Progenitor cell of endocrine pancreas (in vitro differentiated cells): Measurements from ENCODE around the gene TEX13D. TPM values are rescaled to one million over a fixed set of nuclear protein-coding genes. Genes with fewer than 3 reads are reported as not detected.

Experiments used
- DNase-seq: peaks from one replicate; pipeline ENCODE4 v3.0.0; 2021; ENCODE audit warnings: low spot score; ENCODE audit not compliant: unreplicated experiment
- H3K27ac Mint-ChIP-seq: 2 replicates; pipeline ENCODE4 v1.8.0; 2021; ENCODE audit warnings: mild to moderate bottlenecking, moderate library complexity, mixed read lengths
- H3K27me3 Mint-ChIP-seq: 2 replicates; pipeline ENCODE4 v1.8.0; 2021; ENCODE audit warnings: mixed read lengths
- H3K36me3 Mint-ChIP-seq: 2 replicates; pipeline ENCODE4 v1.8.0; 2022; ENCODE audit warnings: mixed read lengths; ENCODE audit not compliant: insufficient read depth
- H3K4me1 Mint-ChIP-seq: 2 replicates; pipeline ENCODE4 v1.8.0; 2021; ENCODE audit warnings: low read depth, mixed read lengths
- H3K4me3 Mint-ChIP-seq: 2 replicates; pipeline ENCODE4 v1.8.0; 2021; ENCODE audit warnings: low read depth, mild to moderate bottlenecking, moderate library complexity, mixed read lengths
- H3K9me3 Mint-ChIP-seq: 2 replicates; pipeline ENCODE4 v1.8.0; 2021; ENCODE audit warnings: low read depth, mixed read lengths
- CTCF ChIP-seq: fragments of 200-600 bp; sonication (generic); IDR thresholded peaks from one replicate; pipeline ENCODE4 v1.5.0; 2021; ENCODE audit warnings: antibody characterized with exemption, mild to moderate bottlenecking; ENCODE audit not compliant: unreplicated experiment
- total RNA-seq: library from RNA; stranded (reverse); gene quantifications from 2 replicates; pipeline ENCODE4 v1.2.1, GENCODE V29; 2021

TEX13D gene
- total RNA-seq, 1 donor from 2014 or later, result not detected

DNA sequence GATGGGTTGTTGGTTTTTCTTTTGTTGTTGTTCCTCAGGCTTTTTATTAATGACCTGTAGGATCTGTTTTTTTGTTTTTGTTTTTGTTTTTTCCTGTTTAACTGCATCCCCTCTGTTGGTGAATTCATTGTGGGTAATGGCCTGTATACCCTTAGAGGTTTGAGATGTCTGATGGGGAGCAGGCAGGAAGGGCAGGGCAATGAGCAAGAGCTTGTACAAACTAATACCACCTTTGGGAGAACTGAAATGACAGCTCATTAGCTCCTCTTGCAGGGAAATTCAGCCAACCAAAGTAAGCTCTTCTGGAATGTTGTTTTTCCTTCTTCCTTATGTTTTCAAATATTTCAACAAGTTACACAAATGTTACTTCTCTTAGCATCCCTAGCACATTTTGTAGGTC is 37.3 kb downstream of the TEX13D start:
- no peaks in the 10 kb centered on the region for H3K36me3 Mint-ChIP-seq
- no peak for TF ChIP-seq CTCF
- H3K27ac Mint-ChIP-seq, result no peak overlapping the region
- H3K4me3 Mint-ChIP-seq, result no peak overlapping the region
- H3K9me3 Mint-ChIP-seq, result no peaks in the 10 kb centered on the region
- H3K4me1 Mint-ChIP-seq, result peaks cover 11% of the 10 kb centered on the region
- DNase-seq, result no peak
- no peaks in the 10 kb centered on the region for H3K27me3 Mint-ChIP-seq

- Mint-ChIP-seq H3K27me3 (no peaks in the 10 kb centered on the region), H3K27ac (no peak overlapping the region), H3K4me3 (no peak overlapping the region), H3K9me3 (no peaks in the 10 kb centered on the region), H3K4me1 (peaks cover 13% of the 10 kb centered on the region), H3K36me3 (no peaks in the 10 kb centered on the region)
- DNase-seq, result no peak
- no peak for TF ChIP-seq CTCF
These were observed 40.9 kb downstream of the TEX13D start for GRCh38 chrX:124373348-124373747.

DNA sequence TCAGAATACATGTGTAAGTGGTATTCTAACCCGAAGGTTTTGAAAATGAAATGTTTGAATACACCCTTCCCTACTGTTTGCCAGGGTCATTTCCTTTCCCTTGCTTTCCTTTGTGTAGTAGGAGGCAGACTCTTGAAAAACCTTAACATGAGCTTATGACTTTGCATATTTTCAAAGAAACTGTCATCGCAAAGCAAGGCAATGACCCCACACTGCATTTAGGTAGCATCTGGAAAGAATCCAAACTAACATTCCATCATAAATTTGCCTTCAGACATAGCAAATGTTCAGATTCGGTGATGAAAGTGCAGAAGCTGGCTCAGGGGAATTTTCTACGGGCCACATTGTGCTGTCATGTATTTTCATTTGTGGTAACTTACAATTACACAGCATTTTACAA is 46.2 kb downstream of the TEX13D start:
- H3K4me3 Mint-ChIP-seq, result no peak overlapping the region
- no peaks in the 10 kb centered on the region for H3K9me3 Mint-ChIP-seq
- H3K36me3 Mint-ChIP-seq, result no peaks in the 10 kb centered on the region
- TF ChIP-seq CTCF, result no peak
- no peak for DNase-seq
- H3K4me1 Mint-ChIP-seq, result peaks cover 5% of the 10 kb centered on the region
- no peak overlapping the region for H3K27ac Mint-ChIP-seq
- no peaks in the 10 kb centered on the region for H3K27me3 Mint-ChIP-seq

- Mint-ChIP-seq H3K27ac (no peak overlapping the region), H3K36me3 (no peaks in the 10 kb centered on the region), H3K9me3 (no peaks in the 10 kb centered on the region), H3K27me3 (peaks cover 2% of the 10 kb centered on the region), H3K4me1 (peaks cover 3% of the 10 kb centered on the region), H3K4me3 (no peak overlapping the region)
- TF ChIP-seq CTCF, result no peak
- no peak for DNase-seq
These were observed 50.9 kb downstream of the TEX13D start for GRCh38 chrX:124383354-124383753.

DNA sequence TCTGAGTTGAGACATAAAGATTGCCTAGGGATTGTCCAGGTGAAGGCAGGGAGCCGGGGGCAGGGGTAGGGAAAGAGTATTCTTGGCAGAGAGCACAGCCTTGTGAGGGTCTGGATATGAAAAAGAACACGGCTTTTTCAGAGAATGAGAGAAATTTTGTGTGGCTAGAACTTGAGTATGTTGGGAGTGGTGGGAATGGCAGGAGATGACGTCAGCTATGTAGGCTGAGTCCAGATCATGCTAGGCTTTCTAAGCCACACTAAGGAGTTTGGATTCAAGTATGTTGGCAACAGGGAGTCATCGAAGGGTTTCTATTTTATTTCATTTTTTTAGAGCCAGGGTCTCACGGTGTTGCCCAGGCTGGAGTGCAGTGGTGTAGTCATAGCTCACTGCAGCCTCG is 53.9 kb downstream of the TEX13D start:
- H3K4me3 Mint-ChIP-seq, result no peak overlapping the region
- H3K27me3 Mint-ChIP-seq, result peaks cover 2% of the 10 kb centered on the region
- no peak for TF ChIP-seq CTCF
- no peak for DNase-seq
- H3K36me3 Mint-ChIP-seq, result no peaks in the 10 kb centered on the region
- H3K27ac Mint-ChIP-seq, result no peak overlapping the region
- no peaks in the 10 kb centered on the region for H3K9me3 Mint-ChIP-seq
- H3K4me1 Mint-ChIP-seq, result peaks cover 4% of the 10 kb centered on the region

Other genes with a start within 250 kb of the TEX13D start
- gene SH2D1A, start 13.9 kb downstream of the TEX13D start, total RNA-seq, result not detected in 2 replicates